ENCODE measurements around the gene WWOX.

DNA sequence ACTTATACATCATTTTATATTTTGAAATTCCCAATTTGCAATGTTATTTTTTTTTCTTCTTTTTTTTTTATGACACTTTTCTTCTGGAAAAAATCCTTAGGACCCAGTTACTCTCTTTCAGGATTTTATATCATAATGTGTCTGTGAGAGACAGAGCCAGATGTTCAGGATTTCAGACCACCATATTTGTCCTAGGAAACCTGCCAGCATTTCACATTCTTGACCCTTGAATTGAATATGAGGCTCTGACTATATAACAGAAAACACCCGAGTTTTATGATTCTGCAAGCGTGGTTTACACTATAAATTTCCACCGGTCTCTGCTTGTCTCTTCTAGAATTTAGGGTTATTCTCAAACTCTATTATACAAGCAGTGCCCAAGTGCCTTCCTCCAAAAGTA lies 621.0 kb downstream of the WWOX start:
- TF ChIP-seq, protein P1, sequence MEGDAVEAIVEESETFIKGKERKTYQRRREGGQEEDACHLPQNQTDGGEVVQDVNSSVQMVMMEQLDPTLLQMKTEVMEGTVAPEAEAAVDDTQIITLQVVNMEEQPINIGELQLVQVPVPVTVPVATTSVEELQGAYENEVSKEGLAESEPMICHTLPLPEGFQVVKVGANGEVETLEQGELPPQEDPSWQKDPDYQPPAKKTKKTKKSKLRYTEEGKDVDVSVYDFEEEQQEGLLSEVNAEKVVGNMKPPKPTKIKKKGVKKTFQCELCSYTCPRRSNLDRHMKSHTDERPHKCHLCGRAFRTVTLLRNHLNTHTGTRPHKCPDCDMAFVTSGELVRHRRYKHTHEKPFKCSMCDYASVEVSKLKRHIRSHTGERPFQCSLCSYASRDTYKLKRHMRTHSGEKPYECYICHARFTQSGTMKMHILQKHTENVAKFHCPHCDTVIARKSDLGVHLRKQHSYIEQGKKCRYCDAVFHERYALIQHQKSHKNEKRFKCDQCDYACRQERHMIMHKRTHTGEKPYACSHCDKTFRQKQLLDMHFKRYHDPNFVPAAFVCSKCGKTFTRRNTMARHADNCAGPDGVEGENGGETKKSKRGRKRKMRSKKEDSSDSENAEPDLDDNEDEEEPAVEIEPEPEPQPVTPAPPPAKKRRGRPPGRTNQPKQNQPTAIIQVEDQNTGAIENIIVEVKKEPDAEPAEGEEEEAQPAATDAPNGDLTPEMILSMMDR (IDR thresholded peaks at IDR 0.05; ENCODE audit: poor library complexity), result no peak
- TF ChIP-seq EZH2phosphoT487 (IDR thresholded peaks at IDR 0.05; ENCODE audit: low read depth, severe bottlenecking, unreplicated experiment) (no peak), EZH2 (IDR thresholded peaks at IDR 0.05; ENCODE audit: borderline replicate concordance) (no peak)

All from hepatocyte (in vitro differentiated cells).